ENCODE results near the gene YJU2. TPM values are rescaled to one million over a fixed set of nuclear protein-coding genes. Genes with fewer than 3 reads are reported as not detected.
A peak's percentile ranks its signal among the peaks of the same experiment; 100 is the strongest.
"Not testable (repeated sequence)": the region's sequence is repeated elsewhere in the genome, so short reads cannot be mapped to it uniquely, and the experiment has no call there.

The YJU2 gene
- total RNA-seq, 6 donors from 2014 or later: 18.8 to 36.6 (median 25.4) TPM

DNA sequence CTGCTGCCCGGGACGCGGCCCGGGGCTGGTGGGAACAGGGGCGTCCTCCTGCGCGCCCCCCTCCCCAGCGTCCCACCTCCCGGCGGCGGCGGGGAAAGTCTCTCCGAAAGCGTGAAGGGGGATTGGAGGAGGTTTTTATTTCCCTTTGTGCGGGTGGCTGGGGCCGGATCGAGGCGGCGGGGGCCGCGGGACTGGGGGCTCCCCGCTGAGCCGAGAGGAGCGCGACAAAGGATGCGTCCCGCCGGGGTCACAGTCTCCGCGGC is 32.3 kb downstream of the YJU2 start:
- peaks cover 2 to 29% (median 16%) of the 10 kb centered on the region in 4 donors for H3K27me3 ChIP-seq
- no peak overlapping the region for H3K27ac ChIP-seq
- DNase-seq: no peak
- no peaks in the 10 kb centered on the region for H3K9me3 ChIP-seq
- peak overlapping the region in 2 of 4 donors; percentile 3 to 30 for H3K4me3 ChIP-seq
- H3K4me1 ChIP-seq: peaks cover 11 to 19% (median 13%) of the 10 kb centered on the region in 4 donors
- no peak for ATAC-seq (ENCODE audit: low FRiP score in 2 of 2)
- no peaks in the 10 kb centered on the region for H3K36me3 ChIP-seq
- WGBS, 2 donors: 0% methylated on average over 7 to 18 of the region's 30 CpGs
- TF ChIP-seq, protein P1, sequence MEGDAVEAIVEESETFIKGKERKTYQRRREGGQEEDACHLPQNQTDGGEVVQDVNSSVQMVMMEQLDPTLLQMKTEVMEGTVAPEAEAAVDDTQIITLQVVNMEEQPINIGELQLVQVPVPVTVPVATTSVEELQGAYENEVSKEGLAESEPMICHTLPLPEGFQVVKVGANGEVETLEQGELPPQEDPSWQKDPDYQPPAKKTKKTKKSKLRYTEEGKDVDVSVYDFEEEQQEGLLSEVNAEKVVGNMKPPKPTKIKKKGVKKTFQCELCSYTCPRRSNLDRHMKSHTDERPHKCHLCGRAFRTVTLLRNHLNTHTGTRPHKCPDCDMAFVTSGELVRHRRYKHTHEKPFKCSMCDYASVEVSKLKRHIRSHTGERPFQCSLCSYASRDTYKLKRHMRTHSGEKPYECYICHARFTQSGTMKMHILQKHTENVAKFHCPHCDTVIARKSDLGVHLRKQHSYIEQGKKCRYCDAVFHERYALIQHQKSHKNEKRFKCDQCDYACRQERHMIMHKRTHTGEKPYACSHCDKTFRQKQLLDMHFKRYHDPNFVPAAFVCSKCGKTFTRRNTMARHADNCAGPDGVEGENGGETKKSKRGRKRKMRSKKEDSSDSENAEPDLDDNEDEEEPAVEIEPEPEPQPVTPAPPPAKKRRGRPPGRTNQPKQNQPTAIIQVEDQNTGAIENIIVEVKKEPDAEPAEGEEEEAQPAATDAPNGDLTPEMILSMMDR (IDR thresholded peaks at IDR 0.05): no peak

DNA sequence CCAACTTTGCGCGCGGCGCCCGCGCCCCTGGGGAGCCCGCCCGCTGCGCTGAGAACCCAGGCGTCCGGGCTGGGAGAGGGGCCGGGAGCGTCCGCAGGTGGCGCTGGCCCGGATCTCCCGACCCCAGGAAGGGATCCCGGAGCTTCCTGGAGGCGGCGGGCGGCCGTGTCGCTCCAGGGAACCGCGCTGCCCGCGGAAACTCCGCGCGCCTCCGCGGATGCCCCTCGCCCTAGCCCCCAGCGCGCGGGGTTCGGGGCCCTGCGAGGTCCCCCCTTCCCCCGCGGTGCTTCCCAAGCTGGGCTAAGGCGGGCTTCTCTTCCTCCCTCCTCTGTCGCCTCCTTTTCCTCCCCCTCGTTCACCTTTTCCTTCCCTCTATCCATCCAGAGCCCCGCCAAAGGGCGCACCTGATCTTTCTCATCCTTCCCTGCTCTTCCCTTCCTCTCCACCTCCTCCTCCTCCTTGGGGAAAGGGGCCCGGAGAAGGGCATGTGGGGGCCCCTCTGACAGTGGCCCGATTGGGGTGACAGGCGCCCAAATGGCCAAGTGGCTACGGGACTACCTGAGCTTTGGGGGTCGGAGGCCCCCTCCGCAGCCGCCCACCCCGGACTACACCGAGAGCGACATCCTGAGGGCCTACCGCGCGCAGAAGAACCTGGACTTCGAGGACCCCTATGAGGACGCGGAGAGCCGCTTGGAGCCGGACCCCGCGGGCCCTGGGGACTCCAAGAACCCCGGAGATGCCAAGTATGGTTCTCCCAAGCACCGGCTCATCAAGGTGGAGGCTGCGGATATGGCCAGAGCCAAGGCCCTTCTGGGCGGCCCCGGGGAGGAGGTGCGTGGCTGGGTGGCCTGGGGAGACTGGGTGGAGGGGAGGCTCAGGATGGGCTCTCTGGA is 32.9 kb downstream of the YJU2 start:
- H3K4me3 ChIP-seq: peak overlapping the region in 2 of 4 donors; percentile 3 to 30
- WGBS, 2 donors: 4 to 6% methylated on average over 20 to 39 of the region's 71 CpGs

DNA sequence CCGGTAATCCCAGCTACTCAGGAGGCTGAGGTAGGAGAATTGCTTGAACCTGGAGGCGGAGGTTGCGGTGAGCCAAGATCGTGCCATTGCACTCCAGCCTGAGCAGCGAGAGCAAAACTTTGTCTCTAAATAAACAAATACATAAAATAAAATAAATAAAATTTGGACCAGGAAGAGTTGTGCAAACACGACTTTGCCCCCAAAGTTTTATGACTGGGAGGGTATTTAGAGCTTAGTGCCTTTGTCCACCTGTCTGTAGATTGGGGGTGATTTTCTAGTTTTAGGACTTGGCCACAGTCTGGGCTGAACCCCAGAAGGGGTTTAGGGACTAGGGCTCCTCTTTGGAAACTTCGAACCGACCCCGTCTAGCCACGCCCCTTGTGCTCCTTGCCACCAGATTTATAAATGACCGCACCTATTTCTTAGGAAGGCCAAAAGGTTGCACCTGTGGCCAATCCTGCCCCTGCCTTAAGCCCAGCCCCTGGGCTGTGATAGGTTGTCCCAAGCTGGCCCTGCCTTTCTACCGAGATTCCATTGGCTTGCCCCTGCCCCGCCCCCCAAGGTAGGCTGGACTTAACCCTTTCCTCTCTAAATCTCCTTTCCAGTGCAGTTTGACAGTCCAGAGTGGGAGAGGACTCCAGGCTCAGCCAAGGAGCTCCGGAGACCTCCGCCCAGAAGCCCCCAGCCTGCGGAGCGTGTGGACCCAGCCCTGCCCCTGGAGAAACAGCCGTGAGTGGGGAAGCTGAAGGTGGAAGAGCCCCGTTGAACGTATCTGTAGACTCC is 37.5 kb downstream of the YJU2 start:
- DNase-seq: no peak
- WGBS, 2 donors: 40 to 42% methylated on average over 20 of the region's 20 CpGs

More for the DNA sequence above, 32.9 kb downstream of the YJU2 start:
- no peak for TF ChIP-seq EP300 (IDR thresholded peaks at IDR 0.05)
- TF ChIP-seq, protein P1 (IDR thresholded peaks at IDR 0.05): no peak
- no peak for TF ChIP-seq POLR2A (IDR thresholded peaks at IDR 0.05)
- peaks cover 2 to 29% (median 16%) of the 10 kb centered on the region in 4 donors for H3K27me3 ChIP-seq
- H3K9me3 ChIP-seq: no peaks in the 10 kb centered on the region
- DNase-seq (peak in 1 of 2 donors; percentile 76), ATAC-seq (ENCODE audit: low FRiP score in 2 of 2) (no peak)
- H3K27ac ChIP-seq: no peak overlapping the region
- H3K4me1 ChIP-seq: peaks cover 11 to 19% (median 13%) of the 10 kb centered on the region in 4 donors
- no peaks in the 10 kb centered on the region for H3K36me3 ChIP-seq

DNA sequence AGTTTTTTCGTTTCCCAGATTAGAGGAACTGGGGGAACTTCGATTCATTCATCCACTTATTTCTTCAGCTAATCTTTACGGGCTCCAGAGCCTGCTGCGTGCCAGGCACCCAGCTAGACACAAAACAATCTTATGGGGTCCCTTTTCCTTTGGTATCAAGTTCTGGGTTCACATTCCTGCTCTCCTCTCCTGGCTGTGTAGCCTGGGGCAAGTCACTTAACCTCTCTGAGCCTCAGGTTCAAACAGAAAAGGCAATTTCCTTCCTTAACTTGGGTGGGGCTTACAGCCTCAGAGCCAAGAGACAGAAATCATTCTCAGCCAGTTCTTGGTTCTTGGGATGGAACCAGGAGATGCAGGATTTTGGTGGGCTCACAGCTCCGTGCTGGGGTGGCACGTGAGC is 38.1 kb downstream of the YJU2 start:
- H3K27ac ChIP-seq: no peak overlapping the region
- 63 to 65% methylated on average over 5 to 6 of the region's 6 CpGs for WGBS, 2 donors
- H3K9me3 ChIP-seq: no peaks in the 10 kb centered on the region
- no peak for ATAC-seq (ENCODE audit: low FRiP score in 2 of 2)
- no peak overlapping the region for H3K4me3 ChIP-seq
- no peak for DNase-seq
- TF ChIP-seq POLR2A (IDR thresholded peaks at IDR 0.05): no peak
- TF ChIP-seq POLR2AphosphoS5 (IDR thresholded peaks at IDR 0.05): no peak
- TF ChIP-seq, protein P1 (IDR thresholded peaks at IDR 0.05): no peak
- TF ChIP-seq EP300 (IDR thresholded peaks at IDR 0.05): no peak
- H3K4me1 ChIP-seq: peaks cover 0 to 3% (median under 1%) of the 10 kb centered on the region in 4 donors
- peaks cover 0 to 10% (median 5%) of the 10 kb centered on the region in 4 donors for H3K27me3 ChIP-seq
- no peaks in the 10 kb centered on the region for H3K36me3 ChIP-seq

More for the DNA sequence above, 37.5 kb downstream of the YJU2 start:
- no peak overlapping the region for H3K4me3 ChIP-seq
- no peaks in the 10 kb centered on the region for H3K36me3 ChIP-seq
- TF ChIP-seq, protein P1 (IDR thresholded peaks at IDR 0.05): no peak
- no peak for TF ChIP-seq POLR2AphosphoS5 (IDR thresholded peaks at IDR 0.05)
- no peak for TF ChIP-seq POLR2A (IDR thresholded peaks at IDR 0.05)
- no peak for TF ChIP-seq EP300 (IDR thresholded peaks at IDR 0.05)
- H3K9me3 ChIP-seq: no peaks in the 10 kb centered on the region
- H3K4me1 ChIP-seq: peaks cover 4 to 9% (median 7%) of the 10 kb centered on the region in 4 donors
- H3K27ac ChIP-seq: no peak overlapping the region
- H3K27me3 ChIP-seq: peaks cover 0 to 15% (median 8%) of the 10 kb centered on the region in 4 donors
- no peak for ATAC-seq (ENCODE audit: low FRiP score in 2 of 2)

DNA sequence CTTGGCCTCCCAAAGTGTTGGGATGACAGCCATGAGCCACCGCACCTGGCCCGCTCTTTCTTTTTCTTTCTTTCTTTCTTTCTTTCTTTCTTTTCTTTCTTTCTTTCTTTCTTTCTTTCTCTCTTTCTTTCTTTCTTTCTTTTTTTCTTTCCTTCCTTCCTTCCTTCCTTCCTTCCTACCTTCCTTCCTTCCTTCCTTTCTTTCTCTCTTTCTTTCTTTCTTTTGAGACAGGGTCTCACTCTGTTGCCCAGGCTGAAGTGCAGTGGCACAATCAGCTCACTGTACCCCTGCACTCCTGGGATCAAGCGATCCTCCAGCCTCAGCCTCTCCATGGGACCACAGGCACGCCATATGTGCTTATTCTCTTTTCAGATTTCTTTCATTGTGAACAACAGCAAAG is 39.3 kb downstream of the YJU2 start:
- not testable (repeated sequence) for H3K9me3 ChIP-seq; H3K36me3 ChIP-seq; H3K4me3 ChIP-seq; ATAC-seq (ENCODE audit: low FRiP score in 2 of 2); H3K4me1 ChIP-seq; H3K27ac ChIP-seq; H3K27me3 ChIP-seq; DNase-seq
- 85 to 90% methylated on average over 4 of the region's 4 CpGs for WGBS, 2 donors

Measured in upper lobe of left lung (tissue), 6 donors.